Measurements from ENCODE around the gene DRC7.

Gene DRC7

DNA sequence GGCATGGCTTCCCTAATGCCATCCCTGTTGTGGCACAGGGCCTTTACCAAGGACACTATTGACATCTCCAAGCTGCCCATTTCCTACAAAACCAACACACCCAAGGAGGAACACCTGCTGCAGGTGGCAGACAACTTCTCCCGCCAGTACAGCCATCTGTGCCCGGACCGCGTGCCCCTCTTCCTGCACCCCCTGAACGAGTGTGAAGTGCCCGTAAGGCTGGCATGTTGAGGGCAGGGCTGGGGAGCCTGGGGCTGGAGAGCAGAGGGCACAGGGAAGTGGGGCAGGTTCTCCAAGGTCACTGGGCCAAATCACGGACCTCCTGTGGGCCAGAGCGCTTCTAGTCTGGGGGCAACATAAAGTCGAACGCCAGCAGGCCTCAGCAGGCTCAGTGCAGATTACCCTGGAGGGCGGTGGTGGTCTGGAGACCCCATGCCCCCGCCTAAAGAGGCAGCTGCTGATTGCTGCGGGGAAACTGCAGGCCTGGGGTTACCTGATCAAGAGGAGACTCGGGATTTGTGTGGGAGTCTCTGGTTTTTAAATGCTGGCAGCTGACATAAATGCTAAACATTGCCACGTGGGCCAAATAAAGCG lies 4.3 kb downstream of the DRC7 start:
- TF ChIP-seq SIN3A (IDR thresholded peaks at IDR 0.05; ENCODE audit: borderline replicate concordance, insufficient read depth, low read length) = no peak
- no peak for TF ChIP-seq TAF1 (IDR thresholded peaks at IDR 0.05; ENCODE audit: borderline replicate concordance, insufficient read depth, low read length)
- no peak for TF ChIP-seq FOXP2 (optimal IDR thresholded peaks at IDR 0.05; ENCODE audit: borderline replicate concordance, extremely low read depth, extremely low read length, insufficient read depth)
- no peak for TF ChIP-seq POLR2AphosphoS5 (IDR thresholded peaks at IDR 0.05; ENCODE audit: low read depth, low read length)
- TF ChIP-seq REST (IDR thresholded peaks at IDR 0.05; ENCODE audit: insufficient read depth in 1 of 2, low read depth in 2 of 2, low read length in 2 of 2) = no peak

- TF ChIP-seq SIN3A (IDR thresholded peaks at IDR 0.05; ENCODE audit: borderline replicate concordance, insufficient read depth, low read length) (no peak), POLR2AphosphoS5 (IDR thresholded peaks at IDR 0.05; ENCODE audit: low read depth, low read length) (no peak), TAF1 (IDR thresholded peaks at IDR 0.05; ENCODE audit: borderline replicate concordance, insufficient read depth, low read length) (no peak), REST (IDR thresholded peaks at IDR 0.05; ENCODE audit: insufficient read depth in 1 of 2, low read depth in 2 of 2, low read length in 2 of 2) (no peak), FOXP2 (optimal IDR thresholded peaks at IDR 0.05; ENCODE audit: borderline replicate concordance, extremely low read depth, extremely low read length, insufficient read depth) (no peak)
Observed at GRCh38 chr16:57699481-57699880, 4.9 kb downstream of the DRC7 start.

DNA sequence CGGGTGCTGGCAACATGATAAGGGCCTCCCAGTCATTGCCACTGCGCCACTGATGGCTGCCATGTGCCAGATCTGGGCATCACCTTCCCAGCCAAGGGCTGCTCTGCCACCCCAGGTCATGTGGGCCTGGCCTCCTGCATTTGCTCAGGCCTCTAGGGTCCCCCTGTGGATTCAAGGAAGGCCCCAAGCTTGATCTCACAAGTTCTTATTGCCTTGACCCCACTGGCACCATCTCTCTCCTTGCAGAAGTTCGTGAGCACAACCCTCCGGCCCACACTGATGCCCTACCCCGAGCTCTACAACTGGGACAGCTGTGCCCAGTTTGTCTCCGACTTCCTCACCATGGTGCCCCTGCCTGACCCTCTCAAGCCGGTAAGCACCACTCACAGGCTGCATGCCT lies 5.3 kb downstream of the DRC7 start:
- no peak for TF ChIP-seq SIN3A (IDR thresholded peaks at IDR 0.05; ENCODE audit: borderline replicate concordance, insufficient read depth, low read length)
- no peak for TF ChIP-seq POLR2AphosphoS5 (IDR thresholded peaks at IDR 0.05; ENCODE audit: low read depth, low read length)
- no peak for TF ChIP-seq TAF1 (IDR thresholded peaks at IDR 0.05; ENCODE audit: borderline replicate concordance, insufficient read depth, low read length)
- no peak for TF ChIP-seq FOXP2 (optimal IDR thresholded peaks at IDR 0.05; ENCODE audit: borderline replicate concordance, extremely low read depth, extremely low read length, insufficient read depth)
- TF ChIP-seq REST (IDR thresholded peaks at IDR 0.05; ENCODE audit: insufficient read depth in 1 of 2, low read depth in 2 of 2, low read length in 2 of 2) = no peak

GRCh38 chr16:57700781-57701551 lies 6.4 kb downstream of the DRC7 start:
- TF ChIP-seq REST (IDR thresholded peaks at IDR 0.05; ENCODE audit: insufficient read depth in 1 of 2, low read depth in 2 of 2, low read length in 2 of 2) (no peak), FOXP2 (optimal IDR thresholded peaks at IDR 0.05; ENCODE audit: borderline replicate concordance, extremely low read depth, extremely low read length, insufficient read depth) (no peak), SIN3A (IDR thresholded peaks at IDR 0.05; ENCODE audit: borderline replicate concordance, insufficient read depth, low read length) (no peak), TAF1 (IDR thresholded peaks at IDR 0.05; ENCODE audit: borderline replicate concordance, insufficient read depth, low read length) (no peak), POLR2AphosphoS5 (IDR thresholded peaks at IDR 0.05; ENCODE audit: low read depth, low read length) (no peak)
